Measurements from ENCODE around the gene CEACAM3. TPM values are rescaled to one million over a fixed set of nuclear protein-coding genes. Genes with fewer than 3 reads are reported as not detected.

Gene CEACAM3
- total and polyA plus RNA-seq, 2 of the 8 experiments (the other 6 are each of a cell fraction or from before 2014, with no cell fraction given): not detected

DNA sequence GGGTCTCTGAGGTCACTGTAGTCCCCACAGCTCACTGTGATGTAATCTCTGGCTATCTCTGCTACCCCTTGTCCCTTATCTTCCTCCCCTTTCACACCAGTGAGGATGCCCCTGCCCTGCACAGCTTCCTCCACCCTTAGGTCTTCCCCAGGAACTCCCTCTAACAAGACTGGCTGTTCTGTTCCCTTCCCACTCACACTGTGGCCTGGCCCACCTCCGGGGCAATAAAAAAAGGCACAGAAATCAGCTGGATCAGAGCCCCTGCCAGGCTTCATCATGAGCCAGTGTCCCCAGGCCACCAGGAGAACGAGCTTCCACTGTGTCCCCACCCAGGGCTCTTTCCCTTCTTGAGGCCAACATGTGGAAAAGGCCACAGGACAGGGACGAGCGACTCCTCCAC lies 4.6 kb downstream of the CEACAM3 start:
- H3K23me2 ChIP-seq (ENCODE audit: low read depth, low read length): no peaks in the 10 kb centered on the region
- H2AK5ac ChIP-seq (ENCODE audit: low read depth, low read length): no peak overlapping the region
- no peak for FAIRE-seq
- H3K4me1 ChIP-seq (replicated peaks in 1 of 4; ENCODE audit: control insufficient read depth in 3 of 4, insufficient read depth in 4 of 4, low read length in 3 of 4): no peaks in the 10 kb centered on the region
- H4K20me1 ChIP-seq (replicated peaks in 1 of 2; ENCODE audit: control insufficient read depth in 1 of 2, insufficient read depth in 2 of 2, low read length in 2 of 2): no peaks in the 10 kb centered on the region
- no peaks in the 10 kb centered on the region for H3K27me3 ChIP-seq (replicated peaks in 1 of 4; ENCODE audit: control insufficient read depth in 3 of 4, extremely low read depth in 1 of 4, insufficient read depth in 3 of 4, low read length in 3 of 4)
- no peak overlapping the region for H2BK15ac ChIP-seq (ENCODE audit: low read length)
- ChIA-PET POLR2A (ENCODE audit: partially characterized antibody) (no interaction called here), CTCF (ENCODE audit: partially characterized antibody) (interaction anchor here (0.8 kb wide), 1 partner anchor 15 kb away, joined by 3 read pairs; no protein-coding TSS in a partner anchor)
- no peak overlapping the region for H3K14ac ChIP-seq (ENCODE audit: insufficient read length)
- no peak for DNase-seq (ENCODE audit: low read depth in 1 of 2, low spot score in 2 of 2)
- no peaks in the 10 kb centered on the region for H3K79me1 ChIP-seq (ENCODE audit: low read depth, low read length)
- H2BK5ac ChIP-seq (ENCODE audit: low read depth, low read length): no peak overlapping the region
- TF ChIP-seq CBX8 (IDR thresholded peaks at IDR 0.05; ENCODE audit: borderline replicate concordance, low read depth, low read length) (no peak), SIX5 (IDR thresholded peaks at IDR 0.05; ENCODE audit: low read depth, low read length) (no peak), CREB1 (IDR thresholded peaks at IDR 0.05) (no peak), SIN3A (conservative IDR thresholded peaks at IDR 0.05 in 1 of 2, IDR thresholded peaks at IDR 0.05 in 1 of 2; ENCODE audit: low read depth in 1 of 2, low read length in 2 of 2) (no peak), GABPA (IDR thresholded peaks at IDR 0.05; ENCODE audit: borderline replicate concordance, insufficient read depth, low read length) (no peak), KDM1A (IDR thresholded peaks at IDR 0.05; ENCODE audit: borderline replicate concordance, low read length) (no peak)
- TF ChIP-seq, protein P1, sequence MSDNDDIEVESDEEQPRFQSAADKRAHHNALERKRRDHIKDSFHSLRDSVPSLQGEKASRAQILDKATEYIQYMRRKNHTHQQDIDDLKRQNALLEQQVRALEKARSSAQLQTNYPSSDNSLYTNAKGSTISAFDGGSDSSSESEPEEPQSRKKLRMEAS (IDR thresholded peaks at IDR 0.05): no peak
- H3K4me2 ChIP-seq (ENCODE audit: insufficient read depth in 1 of 2, low read depth in 2 of 2, low read length in 2 of 2): no peak overlapping the region
- no peak overlapping the region; the same call in 1 of the 2 replicates for H4K8ac ChIP-seq (ENCODE audit: extremely low read depth, insufficient read depth, low read length)
- no peak overlapping the region for H4K91ac ChIP-seq (replicated peaks; ENCODE audit: insufficient read length, low read length)
- no peak overlapping the region for H2BK120ac ChIP-seq (replicated peaks; ENCODE audit: low read depth, low read length)
- no peak overlapping the region for H2AFZ ChIP-seq (ENCODE audit: low read length)
- no peak overlapping the region for H4K5ac ChIP-seq (ENCODE audit: insufficient read length, low read depth, low read length)
- H3K9ac ChIP-seq (replicated peaks in 1 of 4; ENCODE audit: extremely low read depth in 1 of 4, low read depth in 3 of 4, low read length in 3 of 4): no peak overlapping the region
- no peak overlapping the region for H3K4ac ChIP-seq (replicated peaks; ENCODE audit: insufficient read length, low read depth, low read length)
- 74% methylated on average over 4 of the region's 4 CpGs; no CpG with 5 or more reads in 1 of the 2 experiments for WGBS, 2 experiments (ENCODE audit: extremely low coverage in 1 of 2, insufficient coverage in 1 of 2, insufficient read length in 1 of 2, insufficient replicate concordance in 2 of 2, low coverage in 1 of 2, low lambda C conversion rate in 2 of 2, missing lambda C conversion rate in 1 of 2)
- no peak overlapping the region for H2BK12ac ChIP-seq (ENCODE audit: low read depth, low read length)
- no peak overlapping the region for H3K4me3 ChIP-seq (ENCODE audit: extremely low read depth in 1 of 4, insufficient read depth in 2 of 4, low read depth in 3 of 4, low read length in 4 of 4)
- H2BK20ac ChIP-seq (ENCODE audit: low read length): no peak overlapping the region
- no peak overlapping the region for H3K23ac ChIP-seq (ENCODE audit: insufficient read length)
- no peak overlapping the region for H3K18ac ChIP-seq (ENCODE audit: extremely low read depth, low read length)
- H3K27ac ChIP-seq (ENCODE audit: low read depth, low read length): no peak overlapping the region
- H3K79me2 ChIP-seq (ENCODE audit: control insufficient read depth in 1 of 2, insufficient read depth in 2 of 2, low read length in 2 of 2): no peaks in the 10 kb centered on the region
- H3K56ac ChIP-seq (replicated peaks; ENCODE audit: insufficient read length, low read depth, low read length): no peak overlapping the region
- H3K36me3 ChIP-seq (ENCODE audit: control insufficient read depth in 2 of 4, insufficient read depth in 4 of 4, low read length in 3 of 4): no peaks in the 10 kb centered on the region
- peaks cover 40 to 61% of the 10 kb centered on the region in 2 experiments for H3K9me3 ChIP-seq (ENCODE audit: insufficient read depth in 2 of 2, low read depth in 1 of 2, low read length in 1 of 2)

Data from H1 (cell line).